Natural killer cell treated with Interleukin-12 subunit alpha and Interleukin-12 subunit beta and Interleukin-15 and Interleukin-18, amount 100 ng/mL, for 72 hours (primary cell): ENCODE measurements around the gene MYO9B. TPM values are rescaled to one million over a fixed set of nuclear protein-coding genes. Genes with fewer than 3 reads are reported as not detected.
"Not testable (repeated sequence)": the region's sequence is repeated elsewhere in the genome, so short reads cannot be mapped to it uniquely, and the experiment has no call there.

ENCODE experiments used
- ATAC-seq, 2 donors: fragments of 150-1000 bp; cut with Tn5 transposase in 1 of 2; sonication (Bioruptor Pico), chemical (Tn5 transposase) in 1 of 2; 2 replicates each; pipeline ENCODE4 v1.10.0; 2021
- DNase-seq: peaks from one replicate; pipeline ENCODE4 v3.0.0; 2022; ENCODE audit warnings: low spot score
- H3K27ac Mint-ChIP-seq, 2 donors: 1 replicate in 1 of 2; 2 replicates in 1 of 2; pipeline ENCODE4 v1.8.0; 2022; ENCODE audit warnings: mixed read lengths in 2 of 2, mild to moderate bottlenecking in 1 of 2, moderate library complexity in 1 of 2
- H3K27me3 Mint-ChIP-seq, 2 donors: 1 replicate in 1 of 2; 2 replicates in 1 of 2; pipeline ENCODE4 v1.8.0; 2022; ENCODE audit warnings: mixed read lengths in 2 of 2
- H3K36me3 Mint-ChIP-seq: one replicate; pipeline ENCODE4 v1.8.0; 2022; ENCODE audit warnings: mixed read lengths
- H3K4me1 Mint-ChIP-seq, 2 donors: 1 replicate in 1 of 2; 2 replicates in 1 of 2; pipeline ENCODE4 v1.8.0; 2022; ENCODE audit warnings: low read depth in 2 of 2, mixed read lengths in 2 of 2, mild to moderate bottlenecking in 1 of 2
- H3K4me3 Mint-ChIP-seq: one replicate; pipeline ENCODE4 v1.8.0; 2022; ENCODE audit warnings: mixed read lengths
- H3K9me3 Mint-ChIP-seq: 2 replicates; pipeline ENCODE4 v1.8.0; 2022; ENCODE audit warnings: mixed read lengths
- total RNA-seq, 2 donors: library from RNA; stranded (reverse); gene quantifications; one replicate each; pipeline ENCODE4 v1.2.3, GENCODE V29; 2022

MYO9B gene
- total RNA-seq, 2 donors from 2014 or later = 251 to 283 TPM

GRCh38 chr19:17163652-17164051, 88.1 kb downstream of the MYO9B start:
- Mint-ChIP-seq H3K4me1 (peaks cover 3 to 13% of the 10 kb centered on the region in 2 donors), H3K27me3 (no peaks in the 10 kb centered on the region), H3K36me3 (peaks cover 20% of the 10 kb centered on the region), H3K9me3 (no peaks in the 10 kb centered on the region), H3K27ac (peak overlapping the region in 1 of 2 donors; percentile 28), H3K4me3 (no peak overlapping the region)
- ATAC-seq = no peak
- DNase-seq = no peak

- ATAC-seq (no peak), DNase-seq (no peak)
- Mint-ChIP-seq H3K36me3 (peaks cover 18% of the 10 kb centered on the region), H3K4me1 (peaks cover 3 to 12% of the 10 kb centered on the region in 2 donors), H3K9me3 (no peaks in the 10 kb centered on the region), H3K27me3 (no peaks in the 10 kb centered on the region), H3K27ac (no peak overlapping the region), H3K4me3 (no peak overlapping the region)
Observed at GRCh38 chr19:17164639-17165038, 89.1 kb downstream of the MYO9B start.

GRCh38 chr19:17165715-17166114, 90.1 kb downstream of the MYO9B start:
- Mint-ChIP-seq H3K27me3 (no peaks in the 10 kb centered on the region), H3K4me3 (no peak overlapping the region), H3K4me1 (peaks cover under 1 to 6% of the 10 kb centered on the region in 2 donors), H3K9me3 (no peaks in the 10 kb centered on the region), H3K36me3 (peaks cover 12% of the 10 kb centered on the region), H3K27ac (no peak overlapping the region)
- DNase-seq (no peak), ATAC-seq (peak in 1 of 2 donors; percentile 52)

GRCh38 chr19:17170538-17171297, 95.1 kb downstream of the MYO9B start:
- H3K4me3 Mint-ChIP-seq = no peak overlapping the region
- peaks cover 9% of the 10 kb centered on the region for H3K36me3 Mint-ChIP-seq
- peak; percentile 85 for DNase-seq
- peak; percentile 68 to 85 for ATAC-seq
- H3K27me3 Mint-ChIP-seq = no peaks in the 10 kb centered on the region
- H3K4me1 Mint-ChIP-seq = peaks cover 10 to 22% of the 10 kb centered on the region in 2 donors
- H3K27ac Mint-ChIP-seq = peak overlapping the region in 1 of 2 donors; percentile 95
- H3K9me3 Mint-ChIP-seq = no peaks in the 10 kb centered on the region

- H3K4me3 Mint-ChIP-seq = no peak overlapping the region
- no peak for DNase-seq
- peaks cover 9% of the 10 kb centered on the region for H3K36me3 Mint-ChIP-seq
- H3K27ac Mint-ChIP-seq = peak overlapping the region in 1 of 2 donors; percentile 95
- H3K27me3 Mint-ChIP-seq = no peaks in the 10 kb centered on the region
- no peaks in the 10 kb centered on the region for H3K9me3 Mint-ChIP-seq
- no peak for ATAC-seq
- peaks cover 10 to 22% of the 10 kb centered on the region in 2 donors for H3K4me1 Mint-ChIP-seq
Observed at GRCh38 chr19:17171874-17172273, 96.3 kb downstream of the MYO9B start.

GRCh38 chr19:17172624-17173345, 97.2 kb downstream of the MYO9B start:
- DNase-seq (no peak), ATAC-seq (no peak)
- peaks cover 10 to 22% of the 10 kb centered on the region in 2 donors for H3K4me1 Mint-ChIP-seq
- H3K27me3 Mint-ChIP-seq = no peaks in the 10 kb centered on the region
- H3K9me3 Mint-ChIP-seq = no peaks in the 10 kb centered on the region
- H3K36me3 Mint-ChIP-seq = peaks cover 9% of the 10 kb centered on the region
- H3K4me3 Mint-ChIP-seq = peak overlapping the region; percentile 71
- peak overlapping the region; percentile 85 to 98 for H3K27ac Mint-ChIP-seq

- no peak overlapping the region for H3K27ac Mint-ChIP-seq
- H3K4me3 Mint-ChIP-seq = no peak overlapping the region
Observed at GRCh38 chr19:17178291-17178690, 102.7 kb downstream of the MYO9B start.

GRCh38 chr19:17180997-17181702, 105.6 kb downstream of the MYO9B start:
- Mint-ChIP-seq H3K27me3 (no peaks in the 10 kb centered on the region), H3K27ac (peak overlapping the region in 1 of 2 donors; percentile 70), H3K9me3 (no peaks in the 10 kb centered on the region), H3K36me3 (no peaks in the 10 kb centered on the region), H3K4me1 (peaks cover 25 to 26% of the 10 kb centered on the region in 2 donors), H3K4me3 (no peak overlapping the region)
- DNase-seq (no peak), ATAC-seq (no peak)

More at GRCh38 chr19:17178291-17178690, 102.7 kb downstream of the MYO9B start:
- Mint-ChIP-seq H3K36me3 (peaks cover 4% of the 10 kb centered on the region), H3K9me3 (no peaks in the 10 kb centered on the region), H3K27me3 (no peaks in the 10 kb centered on the region), H3K4me1 (peaks cover 8 to 9% of the 10 kb centered on the region in 2 donors)
- ATAC-seq (no peak), DNase-seq (no peak)

GRCh38 chr19:17183271-17183761, 107.7 kb downstream of the MYO9B start:
- DNase-seq = no peak
- no peaks in the 10 kb centered on the region for H3K36me3 Mint-ChIP-seq
- H3K27ac Mint-ChIP-seq = peak overlapping the region; percentile 99 to 100
- H3K9me3 Mint-ChIP-seq = no peaks in the 10 kb centered on the region
- no peaks in the 10 kb centered on the region for H3K27me3 Mint-ChIP-seq
- H3K4me1 Mint-ChIP-seq = peaks cover 25 to 34% of the 10 kb centered on the region in 2 donors
- peak; percentile 59 to 62 for ATAC-seq
- peak overlapping the region; percentile 97 for H3K4me3 Mint-ChIP-seq

- Mint-ChIP-seq H3K4me1 (peaks cover 25 to 34% of the 10 kb centered on the region in 2 donors), H3K27ac (peak overlapping the region; percentile 99 to 100), H3K4me3 (peak overlapping the region; percentile 97), H3K9me3 (no peaks in the 10 kb centered on the region), H3K27me3 (no peaks in the 10 kb centered on the region), H3K36me3 (no peaks in the 10 kb centered on the region)
- no peak for DNase-seq
- peak; percentile 79 to 83 for ATAC-seq
Observed at GRCh38 chr19:17183858-17184321, 108.3 kb downstream of the MYO9B start.

- DNase-seq (peak; percentile 76), ATAC-seq (peak; percentile 89 to 92)
- H3K36me3 Mint-ChIP-seq = no peaks in the 10 kb centered on the region
- H3K4me3 Mint-ChIP-seq = peak overlapping the region; percentile 97
- H3K27me3 Mint-ChIP-seq = no peaks in the 10 kb centered on the region
- no peaks in the 10 kb centered on the region for H3K9me3 Mint-ChIP-seq
- H3K27ac Mint-ChIP-seq = peak overlapping the region; percentile 99 to 100
- H3K4me1 Mint-ChIP-seq = peaks cover 25 to 34% of the 10 kb centered on the region in 2 donors
Observed at GRCh38 chr19:17184371-17184841, 108.8 kb downstream of the MYO9B start.

GRCh38 chr19:17185590-17185989, 110.0 kb downstream of the MYO9B start:
- Mint-ChIP-seq H3K27me3 (no peaks in the 10 kb centered on the region), H3K9me3 (no peaks in the 10 kb centered on the region), H3K27ac (peak overlapping the region; percentile 18 to 99), H3K36me3 (no peaks in the 10 kb centered on the region), H3K4me1 (peaks cover 25 to 34% of the 10 kb centered on the region in 2 donors), H3K4me3 (peak overlapping the region; percentile 8)
- DNase-seq = no peak
- ATAC-seq = no peak

- H3K9me3 Mint-ChIP-seq, H3K27ac Mint-ChIP-seq, H3K36me3 Mint-ChIP-seq: not testable (repeated sequence)
Observed at GRCh38 chr19:17191736-17192135, 116.2 kb downstream of the MYO9B start.

More at GRCh38 chr19:17191736-17192135, 116.2 kb downstream of the MYO9B start:
- not testable (repeated sequence) for ATAC-seq, DNase-seq, H3K4me3 Mint-ChIP-seq, H3K27me3 Mint-ChIP-seq
- peaks cover 9 to 11% of the 10 kb centered on the region in 2 donors for H3K4me1 Mint-ChIP-seq
